H9 (cell line): ENCODE results near the gene THOP1. TPM values are rescaled to one million over a fixed set of nuclear protein-coding genes. Genes with fewer than 3 reads are reported as not detected.

ENCODE experiments used
- DNase-seq: peaks from one replicate; pipeline ENCODE4 v3.0.0-alpha.2; 2017
- H2AFZ ChIP-seq: one replicate; pipeline ENCODE4 v1.6.1; 2013; ENCODE audit warnings: mild to moderate bottlenecking, low read length, control low read depth, moderate library complexity
- H2AK5ac ChIP-seq: 2 replicates; pipeline ENCODE4 v1.6.1; 2013; ENCODE audit warnings: low read length, control low read depth, mixed read lengths; ENCODE audit not compliant: insufficient read length
- H2BK120ac ChIP-seq: one replicate; pipeline ENCODE4 v1.6.1; 2013; ENCODE audit warnings: low read depth, mild to moderate bottlenecking, low read length, control low read depth, inconsistent platforms; ENCODE audit not compliant: poor library complexity, severe bottlenecking
- H2BK12ac ChIP-seq: 2 replicates; pipeline ENCODE4 v1.6.1; 2013; ENCODE audit warnings: low read length, control low read depth, mixed read lengths, low read depth; ENCODE audit not compliant: insufficient read length
- H2BK15ac ChIP-seq: 2 replicates; pipeline ENCODE4 v1.6.1; 2013; ENCODE audit warnings: low read depth, low read length, control low read depth
- H2BK20ac ChIP-seq: one replicate; pipeline ENCODE4 v1.6.1; 2013; ENCODE audit warnings: low read depth, mild to moderate bottlenecking, low read length, control low read depth, inconsistent platforms; ENCODE audit not compliant: poor library complexity, severe bottlenecking
- H2BK5ac ChIP-seq: 2 replicates; pipeline ENCODE4 v1.6.1; 2013; ENCODE audit warnings: low read length, control low read depth, mixed read lengths; ENCODE audit not compliant: insufficient read length
- H3K14ac ChIP-seq: 2 replicates; pipeline ENCODE4 v1.6.1; 2013; ENCODE audit warnings: low read length, control low read depth; ENCODE audit not compliant: insufficient read depth
- H3K18ac ChIP-seq: 2 replicates; pipeline ENCODE4 v1.6.1; 2013; ENCODE audit warnings: low read depth, mild to moderate bottlenecking, mixed read lengths, low read length, control low read depth; ENCODE audit not compliant: insufficient read length
- H3K23ac ChIP-seq: 2 replicates; pipeline ENCODE4 v1.6.1; 2013; ENCODE audit warnings: low read length, control low read depth, mixed read lengths, low read depth; ENCODE audit not compliant: insufficient read length
- H3K23me2 ChIP-seq: 2 replicates; pipeline ENCODE4 v1.6.1; 2013; ENCODE audit warnings: low read depth, mild to moderate bottlenecking, mixed read lengths, low read length, control low read depth; ENCODE audit not compliant: insufficient read length, poor library complexity, severe bottlenecking
- H3K27ac ChIP-seq: 2 replicates; pipeline ENCODE4 v1.5.1; 2013; ENCODE audit warnings: low read length, control low read depth, mixed read lengths, low read depth; ENCODE audit not compliant: insufficient read length
- H3K27me3 ChIP-seq: 2 replicates; pipeline ENCODE4 v1.6.1; 2013; ENCODE audit warnings: low read length, control low read depth, inconsistent platforms; ENCODE audit not compliant: insufficient read depth
- H3K4ac ChIP-seq: 2 replicates; pipeline ENCODE4 v1.6.1; 2013; ENCODE audit warnings: low read depth, mild to moderate bottlenecking, control low read depth, inconsistent platforms, low read length, moderate library complexity
- H3K4me1 ChIP-seq: 2 replicates; pipeline ENCODE4 v1.6.1; 2013; ENCODE audit warnings: low read length, control low read depth, inconsistent platforms; ENCODE audit not compliant: insufficient read depth
- H3K4me2 ChIP-seq: 2 replicates; pipeline ENCODE4 v1.6.1; 2013; ENCODE audit warnings: low read length, control low read depth, mixed read lengths; ENCODE audit not compliant: insufficient read length, insufficient read depth
- H3K56ac ChIP-seq: 2 replicates; pipeline ENCODE4 v1.6.1; 2013; ENCODE audit warnings: low read depth, mild to moderate bottlenecking, mixed read lengths, low read length, control low read depth; ENCODE audit not compliant: insufficient read length
- H3K79me1 ChIP-seq: 2 replicates; pipeline ENCODE4 v1.6.1; 2013; ENCODE audit warnings: low read depth, mild to moderate bottlenecking, moderate library complexity, low read length, control low read depth, inconsistent platforms; ENCODE audit not compliant: insufficient read depth, poor library complexity, severe bottlenecking
- H3K79me2 ChIP-seq: 2 replicates; pipeline ENCODE4 v1.6.1; 2013; ENCODE audit warnings: low read length, control low read depth, inconsistent platforms; ENCODE audit not compliant: insufficient read depth
- H3K9ac ChIP-seq: 2 replicates; pipeline ENCODE4 v1.6.1; 2013; ENCODE audit warnings: low read length, control low read depth, mixed read lengths; ENCODE audit not compliant: insufficient read length; ENCODE audit errors: extremely low read depth
- H3K9me3 ChIP-seq: one replicate; pipeline ENCODE4 v1.6.1; 2013; ENCODE audit warnings: low read depth, low read length, inconsistent platforms; ENCODE audit not compliant: control insufficient read depth
- H3T11ph ChIP-seq: one replicate; pipeline ENCODE4 v1.6.1; 2013; ENCODE audit warnings: mild to moderate bottlenecking, low read length, control low read depth, inconsistent platforms
- H4K20me1 ChIP-seq: one replicate; pipeline ENCODE4 v1.6.1; 2013; ENCODE audit not compliant: control insufficient read depth, insufficient read length, insufficient read depth
- H4K5ac ChIP-seq: 2 replicates; pipeline ENCODE4 v1.6.1; 2013; ENCODE audit warnings: low read depth, mild to moderate bottlenecking, mixed read lengths, low read length, control low read depth; ENCODE audit not compliant: insufficient read length
- H4K8ac ChIP-seq: replicated peaks from 2 replicates; pipeline ENCODE4 v1.6.1; 2013; ENCODE audit warnings: low read length, control low read depth, mixed read lengths, low read depth; ENCODE audit not compliant: insufficient read length
- H4K91ac ChIP-seq: 2 replicates; pipeline ENCODE4 v1.6.1; 2013; ENCODE audit warnings: low read depth, mild to moderate bottlenecking, moderate library complexity, mixed read lengths, low read length, control low read depth; ENCODE audit not compliant: insufficient read length
- H3K27ac Mint-ChIP-seq, 3 experiments: 2 replicates in 2 of 3; 3 replicates in 1 of 3; pipeline ENCODE4 v1.8.0; 2020 to 2021; ENCODE audit warnings: mixed read lengths in 3 of 3, mild to moderate bottlenecking in 1 of 3, moderate library complexity in 1 of 3
- H3K27me3 Mint-ChIP-seq: 2 replicates; pipeline ENCODE4 v1.8.0; 2021; ENCODE audit warnings: low read depth, mild to moderate bottlenecking, moderate library complexity, mixed read lengths
- H3K36me3 Mint-ChIP-seq, 3 experiments: 2 replicates in 2 of 3; 3 replicates in 1 of 3; pipeline ENCODE4 v1.8.0; 2020 to 2021; ENCODE audit warnings: low read depth in 3 of 3, mixed read lengths in 3 of 3; ENCODE audit not compliant: insufficient read depth in 1 of 3
- H3K4me1 Mint-ChIP-seq, 2 experiments: 2 replicates each; pipeline ENCODE4 v1.8.0; 2020; ENCODE audit warnings: mixed read lengths in 2 of 2
- H3K4me3 Mint-ChIP-seq, 2 experiments: 2 replicates in 1 of 2; 3 replicates in 1 of 2; pipeline ENCODE4 v1.8.0; 2020 to 2021; ENCODE audit warnings: mild to moderate bottlenecking in 2 of 2, mixed read lengths in 2 of 2, moderate library complexity in 1 of 2
- H3K9me3 Mint-ChIP-seq, 2 experiments: 2 replicates in 1 of 2; 3 replicates in 1 of 2; pipeline ENCODE4 v1.8.0; 2020; ENCODE audit warnings: mild to moderate bottlenecking in 2 of 2, mixed read lengths in 2 of 2, moderate library complexity in 1 of 2
- WGBS: extraction: QIAGEN DNeasy Blood & Tissue Kit; methylation state at CpG from one replicate; pipeline ENCODE4 v1.1.7; 2013; ENCODE audit warnings: missing lambda C conversion rate, low lambda C conversion rate, mixed read lengths; ENCODE audit not compliant: insufficient read length; ENCODE audit errors: extremely low coverage; 5-methylcytosine and 5-hydroxymethylcytosine counted together
- total RNA-seq: library from RNA; stranded (reverse); gene quantifications from 2 replicates; pipeline ENCODE4 v1.2.1, GENCODE V29; 2021
- TF ChIP-seq, protein P1 (sequence below): fragments of 200-600 bp; sonication (generic); conservative IDR thresholded peaks from 3 replicates; pipeline ENCODE4 v1.8.0; 2021; ENCODE audit warnings: antibody characterized with exemption, mild to moderate bottlenecking

Gene THOP1
- total RNA-seq, 1 experiment from 2014 or later: 150 TPM

DNA sequence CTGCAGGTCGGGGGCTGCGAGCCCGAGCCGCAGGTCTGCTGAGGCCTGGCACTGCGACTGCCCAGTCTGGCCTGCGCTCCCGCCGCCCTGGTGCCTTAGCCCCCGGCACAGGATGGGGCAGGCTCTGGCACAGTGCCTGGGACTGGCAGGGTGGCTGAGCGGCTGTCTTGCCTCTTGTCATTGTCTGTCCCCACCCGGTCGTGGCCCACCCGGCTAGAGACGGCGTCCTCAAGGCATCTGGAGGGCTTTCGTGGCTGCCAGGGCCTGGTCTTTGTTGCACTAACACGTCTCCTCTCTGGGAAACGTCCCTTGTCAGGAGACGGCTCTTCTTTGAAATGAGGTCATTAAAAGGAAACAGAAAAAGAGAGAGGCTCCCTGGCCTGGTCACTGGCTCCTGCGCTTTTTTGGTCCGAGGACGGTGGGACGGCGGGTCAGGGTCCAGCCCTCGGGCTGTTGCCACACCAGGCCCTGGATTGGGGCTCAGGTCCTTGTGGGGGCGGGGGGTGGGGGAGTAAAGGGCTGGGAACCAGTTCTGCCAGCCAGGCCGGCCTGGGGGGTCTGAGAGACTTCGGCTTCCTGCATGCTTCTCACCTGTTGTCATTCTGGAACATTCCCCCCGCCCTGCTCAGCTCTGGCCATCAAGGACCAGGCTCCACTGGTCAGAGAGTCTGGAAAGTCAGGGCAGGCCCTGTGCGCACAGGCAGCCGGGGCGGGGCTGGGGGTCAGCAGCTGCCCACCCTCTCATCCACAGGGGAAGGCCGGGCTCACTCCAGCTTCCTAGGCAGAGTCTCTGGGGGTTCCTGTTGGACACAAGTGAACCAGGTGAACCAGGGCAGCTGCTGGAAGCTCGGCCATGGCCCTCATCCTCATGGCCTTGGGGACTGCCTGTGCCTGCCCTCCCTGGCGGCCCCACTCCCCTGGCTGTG lies 28.2 kb downstream of the THOP1 start:
- Histone ChIP-seq H2BK15ac (no peak overlapping the region), H2BK12ac (no peak overlapping the region), H2AK5ac (no peak overlapping the region), H4K20me1 (no peaks in the 10 kb centered on the region), H3K23ac (no peak overlapping the region), H3K9me3 (no peaks in the 10 kb centered on the region), H3K27me3 (no peaks in the 10 kb centered on the region), H3K23me2 (no peaks in the 10 kb centered on the region), H3K27ac (no peak overlapping the region), H2BK5ac (no peak overlapping the region), H4K5ac (no peak overlapping the region), H3K56ac (no peak overlapping the region), H4K8ac (no peak overlapping the region), H3K79me2 (no peaks in the 10 kb centered on the region), H3K9ac (no peak overlapping the region), H3T11ph (no peak overlapping the region), H3K4me2 (no peak overlapping the region), H3K14ac (no peak overlapping the region), H2AFZ (no peak overlapping the region), H3K79me1 (no peaks in the 10 kb centered on the region), H3K18ac (no peak overlapping the region), H3K4me1 (no peaks in the 10 kb centered on the region), H3K4ac (no peak overlapping the region), H2BK120ac (no peak overlapping the region), H4K91ac (no peak overlapping the region), H2BK20ac (no peak overlapping the region)
- no peak overlapping the region for H3K4me3 Mint-ChIP-seq
- H3K36me3 Mint-ChIP-seq: peaks cover 16 to 42% (median 26%) of the 10 kb centered on the region in 3 experiments
- peak overlapping the region in 1 of 3 experiments; percentile 31; a peak in 1 of 7 replicates for H3K27ac Mint-ChIP-seq
- H3K4me1 Mint-ChIP-seq: no peaks in the 10 kb centered on the region
- TF ChIP-seq, protein P1, sequence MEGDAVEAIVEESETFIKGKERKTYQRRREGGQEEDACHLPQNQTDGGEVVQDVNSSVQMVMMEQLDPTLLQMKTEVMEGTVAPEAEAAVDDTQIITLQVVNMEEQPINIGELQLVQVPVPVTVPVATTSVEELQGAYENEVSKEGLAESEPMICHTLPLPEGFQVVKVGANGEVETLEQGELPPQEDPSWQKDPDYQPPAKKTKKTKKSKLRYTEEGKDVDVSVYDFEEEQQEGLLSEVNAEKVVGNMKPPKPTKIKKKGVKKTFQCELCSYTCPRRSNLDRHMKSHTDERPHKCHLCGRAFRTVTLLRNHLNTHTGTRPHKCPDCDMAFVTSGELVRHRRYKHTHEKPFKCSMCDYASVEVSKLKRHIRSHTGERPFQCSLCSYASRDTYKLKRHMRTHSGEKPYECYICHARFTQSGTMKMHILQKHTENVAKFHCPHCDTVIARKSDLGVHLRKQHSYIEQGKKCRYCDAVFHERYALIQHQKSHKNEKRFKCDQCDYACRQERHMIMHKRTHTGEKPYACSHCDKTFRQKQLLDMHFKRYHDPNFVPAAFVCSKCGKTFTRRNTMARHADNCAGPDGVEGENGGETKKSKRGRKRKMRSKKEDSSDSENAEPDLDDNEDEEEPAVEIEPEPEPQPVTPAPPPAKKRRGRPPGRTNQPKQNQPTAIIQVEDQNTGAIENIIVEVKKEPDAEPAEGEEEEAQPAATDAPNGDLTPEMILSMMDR: no peak
- peaks cover 1% of the 10 kb centered on the region for H3K27me3 Mint-ChIP-seq
- no peak for DNase-seq
- WGBS: no CpG with 5 or more reads among the region's 35 CpGs
- peaks cover 0 to 2% of the 10 kb centered on the region in 2 experiments; a peak in 3 of 5 replicates for H3K9me3 Mint-ChIP-seq
